Kidney epithelial cell (primary cell): ENCODE measurements around the gene MYO7B. TPM values are rescaled to one million over a fixed set of nuclear protein-coding genes. Genes with fewer than 3 reads are reported as not detected.

ENCODE experiments used
- DNase-seq: peaks from one replicate; pipeline ENCODE4 v3.0.0-alpha.2; 2010; ENCODE audit warnings: low read depth
- H3K27me3 ChIP-seq: 2 replicates; pipeline ENCODE4 v1.6.0; 2011; ENCODE audit warnings: low read length; ENCODE audit not compliant: control insufficient read depth, insufficient read depth
- H3K36me3 ChIP-seq: 2 replicates; pipeline ENCODE4 v1.5.1; 2011; ENCODE audit warnings: low read length; ENCODE audit not compliant: control insufficient read depth, insufficient read depth
- H3K4me3 ChIP-seq: 2 replicates; pipeline ENCODE4 v1.5.1; 2011; ENCODE audit warnings: low read depth, mild to moderate bottlenecking, control low read depth, low read length
- total RNA-seq: library from RNA; depleted of rRNA; stranded (reverse); fragments of >200 nt; gene quantifications from 2 replicates; pipeline ENCODE4 v1.2.3, GENCODE V29; 2015
- TF ChIP-seq, protein P1 (sequence below): IDR thresholded peaks from 2 replicates; pipeline ENCODE4 v1.5.1; 2011; ENCODE audit warnings: mild to moderate bottlenecking, moderate library complexity, low read length, control low read depth, inconsistent platforms; ENCODE audit not compliant: insufficient read depth, poor library complexity, severe bottlenecking

MYO7B gene
- total RNA-seq, 1 donor from 2014 or later, result 0.50 TPM

DNA sequence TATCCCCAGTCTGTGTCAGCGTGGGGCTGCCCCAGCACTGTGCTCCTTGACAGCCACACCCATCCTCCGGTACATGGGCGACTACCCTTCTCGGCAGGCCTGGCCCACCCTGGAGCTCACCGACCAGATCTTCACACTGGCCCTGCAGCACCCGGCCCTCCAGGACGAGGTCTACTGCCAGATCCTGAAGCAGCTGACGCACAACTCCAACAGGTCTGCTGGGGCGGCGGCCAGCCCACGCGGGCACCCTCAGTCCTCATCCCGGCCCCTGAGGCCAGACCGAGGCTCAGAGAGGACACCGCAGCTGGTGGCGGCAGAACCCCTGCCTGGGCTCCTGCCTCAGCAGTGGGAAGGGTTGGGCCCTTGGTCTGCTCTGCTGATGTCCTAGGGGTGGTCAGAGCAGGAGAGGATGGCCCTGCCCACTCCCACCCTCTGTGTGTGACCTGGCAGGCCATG, 96.1 kb downstream of the MYO7B start:
- H3K27me3 ChIP-seq, result no peaks in the 10 kb centered on the region
- no peak for DNase-seq
- H3K36me3 ChIP-seq, result no peaks in the 10 kb centered on the region
- TF ChIP-seq, protein P1, sequence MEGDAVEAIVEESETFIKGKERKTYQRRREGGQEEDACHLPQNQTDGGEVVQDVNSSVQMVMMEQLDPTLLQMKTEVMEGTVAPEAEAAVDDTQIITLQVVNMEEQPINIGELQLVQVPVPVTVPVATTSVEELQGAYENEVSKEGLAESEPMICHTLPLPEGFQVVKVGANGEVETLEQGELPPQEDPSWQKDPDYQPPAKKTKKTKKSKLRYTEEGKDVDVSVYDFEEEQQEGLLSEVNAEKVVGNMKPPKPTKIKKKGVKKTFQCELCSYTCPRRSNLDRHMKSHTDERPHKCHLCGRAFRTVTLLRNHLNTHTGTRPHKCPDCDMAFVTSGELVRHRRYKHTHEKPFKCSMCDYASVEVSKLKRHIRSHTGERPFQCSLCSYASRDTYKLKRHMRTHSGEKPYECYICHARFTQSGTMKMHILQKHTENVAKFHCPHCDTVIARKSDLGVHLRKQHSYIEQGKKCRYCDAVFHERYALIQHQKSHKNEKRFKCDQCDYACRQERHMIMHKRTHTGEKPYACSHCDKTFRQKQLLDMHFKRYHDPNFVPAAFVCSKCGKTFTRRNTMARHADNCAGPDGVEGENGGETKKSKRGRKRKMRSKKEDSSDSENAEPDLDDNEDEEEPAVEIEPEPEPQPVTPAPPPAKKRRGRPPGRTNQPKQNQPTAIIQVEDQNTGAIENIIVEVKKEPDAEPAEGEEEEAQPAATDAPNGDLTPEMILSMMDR, result no peak
- no peak overlapping the region for H3K4me3 ChIP-seq

GRCh38 chr2:127631997-127632581, 96.6 kb downstream of the MYO7B start:
- Histone ChIP-seq H3K36me3 (no peaks in the 10 kb centered on the region), H3K4me3 (no peak overlapping the region), H3K27me3 (no peaks in the 10 kb centered on the region)
- DNase-seq, result no peak
- TF ChIP-seq, protein P1, result no peak

- H3K4me3 ChIP-seq, result no peak overlapping the region
- H3K36me3 ChIP-seq, result no peaks in the 10 kb centered on the region
- H3K27me3 ChIP-seq, result no peaks in the 10 kb centered on the region
- DNase-seq, result no peak
- TF ChIP-seq, protein P1, result no peak
Observed at GRCh38 chr2:127632592-127633489, 97.4 kb downstream of the MYO7B start.

- TF ChIP-seq, protein P1, result no peak
- Histone ChIP-seq H3K4me3 (no peak overlapping the region), H3K27me3 (no peaks in the 10 kb centered on the region), H3K36me3 (no peaks in the 10 kb centered on the region)
- DNase-seq, result no peak
Observed at GRCh38 chr2:127633556-127634065, 98.1 kb downstream of the MYO7B start.

DNA sequence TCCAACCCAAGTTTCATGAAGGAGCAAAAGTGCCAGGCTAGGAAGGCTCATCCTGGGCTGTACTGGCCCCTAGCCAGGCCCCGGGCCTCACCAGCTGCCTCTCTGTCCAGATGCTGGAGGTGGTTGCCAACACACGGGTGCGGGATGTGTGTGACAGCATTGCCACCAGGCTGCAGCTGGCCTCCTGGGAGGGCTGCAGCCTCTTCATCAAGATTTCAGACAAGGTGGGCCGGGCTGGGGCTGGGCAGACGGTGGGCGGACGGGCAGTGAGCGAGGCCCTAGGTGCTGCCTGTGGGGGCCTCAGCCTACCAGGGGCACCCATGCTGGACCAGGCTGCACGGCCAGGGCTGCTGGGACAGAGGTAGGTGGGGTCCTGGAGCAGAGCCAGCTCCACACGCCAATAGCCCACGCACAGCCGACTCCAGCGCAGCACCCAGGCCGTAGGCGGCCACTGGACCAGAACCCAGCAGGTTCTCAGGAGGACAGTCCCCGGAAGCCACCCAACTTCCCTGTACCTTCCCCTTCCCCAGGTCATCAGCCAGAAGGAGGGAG, 98.7 kb downstream of the MYO7B start:
- no peaks in the 10 kb centered on the region for H3K27me3 ChIP-seq
- DNase-seq, result no peak
- H3K36me3 ChIP-seq, result no peaks in the 10 kb centered on the region
- TF ChIP-seq, protein P1, result no peak
- H3K4me3 ChIP-seq, result no peak overlapping the region
